Coronary artery (tissue), 2 donors: ENCODE results near the gene SESN3.

Experiments used
- DNase-seq: peaks from one replicate; pipeline ENCODE4 v3.0.0-alpha.2; 2017; ENCODE audit warnings: low spot score
- H3K27ac ChIP-seq, 2 donors: fragments of 200-600 bp; sonication (generic); one replicate each; pipeline ENCODE4 v1.5.1; 2016 to 2019
- H3K4me3 ChIP-seq: fragments of 200-600 bp; sonication (generic); 2 replicates; pipeline ENCODE4 v1.5.1; 2016; ENCODE audit warnings: mild to moderate bottlenecking, moderate library complexity
- CTCF ChIP-seq: fragments of 200-600 bp; sonication (generic); IDR thresholded peaks from one replicate; pipeline ENCODE4 v1.5.1; 2019; ENCODE audit warnings: antibody characterized with exemption

The SESN3 gene

GRCh38 chr11:95187723-95188122 lies 43.3 kb downstream of the SESN3 start:
- no peak for TF ChIP-seq CTCF
- DNase-seq, result no peak
- no peak overlapping the region for H3K27ac ChIP-seq

GRCh38 chr11:95182397-95182796 lies 48.6 kb downstream of the SESN3 start:
- no peak for DNase-seq
- no peak for TF ChIP-seq CTCF
- Histone ChIP-seq H3K4me3 (no peak overlapping the region), H3K27ac (no peak overlapping the region)

More at GRCh38 chr11:95187723-95188122, 43.3 kb downstream of the SESN3 start:
- no peak overlapping the region for H3K4me3 ChIP-seq

GRCh38 chr11:95175818-95176380 lies 55.1 kb downstream of the SESN3 start:
- no peak for DNase-seq
- H3K4me3 ChIP-seq, result no peak overlapping the region
- TF ChIP-seq CTCF, result no peak
- H3K27ac ChIP-seq, result no peak overlapping the region

GRCh38 chr11:95170294-95170693 lies 60.7 kb downstream of the SESN3 start:
- Histone ChIP-seq H3K27ac (no peak overlapping the region), H3K4me3 (no peak overlapping the region)
- TF ChIP-seq CTCF, result no peak
- no peak for DNase-seq

- no peak overlapping the region for H3K4me3 ChIP-seq
- no peak for DNase-seq
- H3K27ac ChIP-seq, result no peak overlapping the region
- TF ChIP-seq CTCF, result no peak
Observed at GRCh38 chr11:95166781-95167180, 64.2 kb downstream of the SESN3 start.

GRCh38 chr11:95165638-95166037 lies 65.4 kb downstream of the SESN3 start:
- Histone ChIP-seq H3K4me3 (no peak overlapping the region), H3K27ac (no peak overlapping the region)
- no peak for DNase-seq
- no peak for TF ChIP-seq CTCF

GRCh38 chr11:95163106-95163505 lies 67.9 kb downstream of the SESN3 start:
- H3K27ac ChIP-seq, result no peak overlapping the region
- no peak overlapping the region for H3K4me3 ChIP-seq
- DNase-seq, result no peak
- TF ChIP-seq CTCF, result no peak
